Stimulated activated CD4-positive, alpha-beta T cell treated with anti-CD3 and anti-CD28 coated beads, Interleukin-4, amount 100 ng/mL, for 1 hour (primary cell): ENCODE data around the gene PTPRC.

Source experiments
- DNase-seq: peaks from one replicate; pipeline ENCODE4 v3.0.0-alpha.2; 2020

PTPRC gene

DNA sequence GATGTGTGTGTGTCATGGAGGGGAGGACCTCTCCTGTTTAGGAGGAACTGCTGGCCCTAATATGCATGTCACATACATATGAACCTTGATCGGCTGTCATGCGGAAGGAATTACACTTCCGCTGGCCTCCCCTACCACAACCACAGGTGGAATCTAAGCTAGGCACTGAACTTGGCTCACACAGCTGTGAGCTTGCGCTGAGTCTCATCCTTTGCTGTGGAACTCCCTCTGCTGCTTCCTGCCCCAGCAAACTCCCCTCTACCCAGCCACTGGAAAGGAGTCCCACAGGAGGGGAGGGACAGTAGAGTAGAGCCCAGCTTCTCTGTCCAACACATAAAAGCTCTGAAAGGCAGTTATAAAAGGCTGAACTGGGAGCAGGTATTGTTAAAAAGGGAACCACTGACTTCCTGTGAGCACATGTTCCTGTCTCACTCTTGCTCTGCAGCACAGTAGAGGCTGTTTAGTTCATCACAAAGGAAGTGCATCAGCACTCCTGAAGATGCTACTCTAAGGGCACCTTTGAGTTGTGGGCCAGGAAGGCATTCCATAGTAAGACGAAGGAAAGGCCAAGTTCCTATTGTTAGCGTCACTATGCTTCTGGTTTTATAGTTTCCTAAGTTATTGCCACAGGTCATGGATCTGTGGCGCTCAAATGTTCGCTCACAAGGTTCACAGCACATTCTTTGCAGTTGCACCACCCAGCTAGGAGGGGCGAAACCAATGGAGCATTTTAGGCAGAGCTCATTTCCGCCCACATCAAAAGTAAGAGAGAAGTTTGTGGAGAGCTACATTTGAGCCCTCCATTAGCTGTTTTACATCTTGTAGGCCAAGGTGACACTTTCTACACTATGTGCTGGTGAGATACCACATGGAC is 17.7 kb upstream of the PTPRC start:
- DNase-seq, result peak; percentile 35

- DNase-seq, result no peak
These were observed 16.8 kb upstream of the PTPRC start for GRCh38 chr1:198622001-198622400.

DNA sequence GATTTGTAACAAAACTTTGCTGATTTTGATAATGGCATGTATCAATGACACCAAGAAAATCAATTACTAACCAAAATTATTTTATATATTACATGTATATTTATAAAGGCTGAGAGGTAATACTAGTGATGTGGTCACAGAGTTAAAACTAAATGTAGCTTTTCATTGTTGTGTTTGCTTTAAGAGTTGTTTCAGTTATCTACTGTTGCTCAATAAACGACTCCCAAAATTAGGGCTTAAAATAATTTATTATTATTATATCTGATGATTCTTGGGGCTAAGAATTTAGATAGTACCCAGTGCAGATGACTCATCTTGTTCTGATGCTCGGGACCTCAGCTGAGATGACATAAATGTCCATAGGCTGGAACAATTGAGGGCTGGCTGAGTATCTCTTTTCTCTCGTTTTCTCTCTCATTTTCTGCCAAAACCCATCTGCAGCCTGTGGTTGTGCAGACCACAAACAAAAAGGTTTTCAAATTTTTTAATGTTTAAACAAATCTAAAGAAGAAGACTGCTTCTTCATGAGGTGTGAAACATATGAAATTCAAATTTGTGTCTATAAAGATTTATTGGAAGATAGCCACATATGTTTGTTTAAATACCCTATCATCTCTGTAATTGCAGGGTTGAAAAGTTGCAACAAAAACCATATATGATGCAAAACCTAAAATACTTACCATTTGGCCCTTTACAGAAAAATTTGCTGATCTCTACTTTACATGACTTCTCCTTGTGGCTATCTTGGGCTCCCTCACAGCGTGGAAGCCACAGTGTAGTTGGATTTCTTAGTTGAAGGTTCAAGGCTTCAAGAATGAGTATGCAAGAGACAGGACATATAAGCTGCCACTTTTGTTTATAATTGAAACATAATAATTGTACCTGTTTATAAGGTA is 14.8 kb upstream of the PTPRC start:
- no peak for DNase-seq

DNA sequence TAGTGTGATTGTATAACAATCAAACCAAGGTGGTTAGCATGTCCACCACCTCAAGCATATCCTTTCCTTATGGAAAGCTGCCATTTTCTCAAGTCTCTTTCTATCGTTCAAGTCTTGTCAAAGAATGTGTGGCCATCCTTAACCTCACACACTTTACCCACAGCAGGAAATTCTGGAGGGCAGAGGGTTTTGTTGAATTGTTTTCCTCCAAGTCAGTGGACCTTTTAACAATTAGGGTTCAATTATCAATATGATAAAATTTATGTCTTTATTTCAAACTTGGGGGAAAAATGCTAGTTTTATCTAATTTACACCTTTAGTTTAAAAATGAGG is 14.2 kb upstream of the PTPRC start:
- no peak for DNase-seq

GRCh38 chr1:198627436-198628066 is 11.3 kb upstream of the PTPRC start:
- DNase-seq, result no peak

- no peak for DNase-seq
These were observed 10.8 kb upstream of the PTPRC start for GRCh38 chr1:198628067-198628455.

- DNase-seq, result no peak
These were observed 9.2 kb upstream of the PTPRC start for GRCh38 chr1:198629610-198630009.

GRCh38 chr1:198630863-198631262 is 8.0 kb upstream of the PTPRC start:
- DNase-seq, result no peak

GRCh38 chr1:198631292-198631691 is 7.5 kb upstream of the PTPRC start:
- DNase-seq, result no peak

DNA sequence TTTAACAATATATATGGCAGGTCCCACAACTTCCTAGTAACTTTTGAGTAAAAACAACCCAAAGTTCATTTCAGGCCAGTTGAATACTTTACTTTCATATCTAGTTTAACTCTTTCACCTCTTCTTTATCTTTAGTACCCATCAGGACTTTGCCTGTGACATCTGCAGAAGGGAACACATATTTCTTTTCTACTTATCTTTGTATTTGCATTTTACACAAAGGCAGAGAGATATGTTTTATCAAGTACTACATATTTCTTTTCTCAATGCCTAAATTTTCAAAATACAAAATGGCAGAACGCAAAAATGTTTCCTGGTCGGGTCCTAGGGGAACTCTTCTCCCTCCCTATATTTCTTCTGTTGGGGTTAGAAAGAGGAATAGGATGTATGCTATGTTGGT is 6.8 kb upstream of the PTPRC start:
- no peak for DNase-seq

DNA sequence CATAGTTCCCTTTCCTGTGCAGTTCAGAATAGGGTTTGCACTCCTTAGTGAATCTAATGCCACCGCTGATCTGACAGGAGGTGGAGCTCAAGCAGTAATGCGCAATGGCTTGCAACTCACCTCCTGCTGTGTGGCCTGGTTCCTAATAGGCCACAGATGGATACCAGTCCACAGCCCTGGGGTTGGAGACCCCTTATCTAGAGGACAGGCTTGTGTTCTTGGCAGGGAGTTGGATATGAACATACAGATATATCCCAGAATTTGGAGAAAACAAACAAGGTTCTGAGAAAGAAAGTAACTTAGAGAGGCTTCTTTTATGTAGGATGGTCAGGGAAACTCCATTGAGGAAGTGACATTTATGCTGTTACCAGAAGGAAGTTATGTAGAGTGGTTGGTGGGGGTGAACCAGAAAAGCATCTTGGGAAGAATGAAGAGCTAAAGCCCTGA is 5.1 kb upstream of the PTPRC start:
- no peak for DNase-seq

DNA sequence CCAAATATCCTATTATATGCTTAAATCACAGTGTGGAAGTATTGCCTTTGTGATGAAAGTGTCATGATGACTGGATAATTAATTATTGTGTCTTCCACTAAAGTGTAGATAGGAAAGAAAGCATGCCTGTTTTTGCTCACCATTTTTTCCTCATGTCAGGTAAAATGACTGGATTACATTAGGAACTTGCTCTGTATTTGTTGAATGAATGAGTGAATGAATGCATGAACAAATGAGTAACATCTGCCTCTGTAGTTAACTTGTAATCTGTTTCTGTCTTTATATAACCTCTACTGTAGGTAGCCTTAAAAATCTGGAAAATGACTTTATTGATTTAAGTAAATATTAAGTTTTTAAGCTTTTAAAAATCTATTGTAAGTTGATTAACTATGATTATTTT is 2.9 kb upstream of the PTPRC start:
- DNase-seq, result no peak

DNA sequence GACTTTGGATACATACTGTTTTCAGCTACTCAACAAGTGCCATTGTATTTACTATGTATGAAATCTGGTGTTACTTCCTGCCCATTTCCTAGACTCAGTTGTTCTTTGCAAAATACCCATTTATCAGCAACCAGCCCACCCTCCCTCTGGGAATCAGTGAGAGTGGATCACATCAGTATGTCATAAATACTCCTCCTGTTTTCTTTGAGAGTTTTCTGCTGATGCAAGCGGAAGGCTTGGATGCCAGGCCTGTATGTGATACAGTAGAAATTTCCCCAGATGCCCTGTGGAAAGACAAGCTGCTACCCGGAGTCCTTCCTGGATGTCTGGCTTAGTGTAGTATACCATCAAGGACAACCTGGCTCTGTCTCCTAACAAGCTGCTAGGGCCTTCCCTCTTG is 2.4 kb upstream of the PTPRC start:
- no peak for DNase-seq

GRCh38 chr1:198637157-198637556 is 1.7 kb upstream of the PTPRC start:
- DNase-seq, result no peak

GRCh38 chr1:198637916-198638437 is 863 bp upstream of the PTPRC start:
- no peak for DNase-seq

GRCh38 chr1:198638441-198638840 is 399 bp upstream of the PTPRC start:
- DNase-seq, result no peak

DNA sequence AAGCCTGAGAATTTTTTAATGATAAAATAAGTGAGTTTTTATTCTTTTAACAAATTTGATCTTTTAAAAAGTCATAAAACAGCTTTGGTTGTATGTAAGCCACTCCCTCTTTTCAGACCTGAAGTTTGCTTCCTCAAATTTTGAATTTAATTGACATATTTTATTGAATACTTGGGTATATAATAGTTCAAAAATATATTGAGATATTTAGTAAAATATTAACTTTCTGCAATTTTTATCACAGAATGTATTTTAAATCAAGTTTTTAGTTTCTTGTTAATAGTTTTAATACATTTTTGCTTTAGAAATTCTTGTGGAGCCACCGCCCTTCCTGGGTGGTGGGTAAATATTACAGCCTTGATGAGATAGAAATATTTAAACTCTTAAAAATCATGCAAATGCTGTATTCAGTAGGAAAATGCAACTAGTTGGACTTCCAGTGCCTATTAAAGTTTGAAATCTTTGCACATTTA is 867 bp downstream of the PTPRC start:
- no peak for DNase-seq

GRCh38 chr1:198640174-198640573 is 1.3 kb downstream of the PTPRC start:
- no peak for DNase-seq

GRCh38 chr1:198641501-198641900 is 2.7 kb downstream of the PTPRC start:
- no peak for DNase-seq

GRCh38 chr1:198641966-198642668 is 3.3 kb downstream of the PTPRC start:
- no peak for DNase-seq

DNA sequence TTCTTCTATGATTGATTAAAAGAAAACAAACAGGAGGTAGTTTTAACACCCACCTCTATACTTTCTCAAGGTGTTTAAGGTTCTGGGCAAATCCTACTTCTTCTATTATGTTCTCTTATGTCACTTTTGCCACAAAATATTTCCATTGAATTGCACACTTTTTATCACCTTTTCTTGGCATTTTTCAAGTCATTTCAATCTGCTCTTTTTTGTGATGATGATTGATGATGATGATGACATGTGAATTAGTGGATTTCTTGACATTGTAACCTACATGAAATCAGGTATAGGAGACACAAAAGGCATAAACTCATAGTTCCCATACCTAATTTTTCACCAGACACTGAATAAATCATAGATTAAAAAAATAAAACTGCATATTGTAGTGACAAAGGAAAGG is 4.1 kb downstream of the PTPRC start:
- no peak for DNase-seq

- DNase-seq, result no peak
These were observed 5.0 kb downstream of the PTPRC start for GRCh38 chr1:198643808-198644207.

DNA sequence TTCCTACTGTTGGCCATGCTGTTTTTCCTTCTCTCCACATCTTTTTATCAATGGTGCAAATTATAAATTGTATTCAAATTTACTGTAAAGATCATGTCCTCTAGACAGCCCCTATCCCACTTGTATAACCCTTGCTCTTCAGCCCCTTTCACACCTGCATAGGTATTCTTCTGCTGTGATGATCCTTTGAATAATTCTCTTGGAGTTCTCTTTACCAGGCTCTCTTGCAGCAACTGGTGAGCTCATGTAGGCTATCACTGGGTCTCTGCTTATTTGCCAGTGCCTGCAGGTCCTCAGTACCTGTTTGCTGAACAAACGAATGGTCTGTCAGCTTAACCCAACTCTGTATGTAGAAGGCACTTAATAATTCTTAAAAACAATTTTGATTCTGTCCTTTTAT is 8.2 kb downstream of the PTPRC start:
- no peak for DNase-seq
